Measurements from ENCODE around the gene RRP8. TPM values are rescaled to one million over a fixed set of nuclear protein-coding genes. Genes with fewer than 3 reads are reported as not detected.

RRP8 gene
- total RNA-seq, 1 experiment from 2014 or later = 16.0 TPM

- Histone ChIP-seq H3K4me1 (ENCODE audit: insufficient read depth, low read length) (peaks cover 6% of the 10 kb centered on the region; the same call in 1 of the 2 replicates), H3K79me2 (ENCODE audit: insufficient read depth, low read length) (no peaks in the 10 kb centered on the region), H3K4me2 (ENCODE audit: insufficient read depth, insufficient read length, low read length) (no peak overlapping the region), H3K4ac (ENCODE audit: low read depth, low read length) (no peak overlapping the region), H2BK5ac (ENCODE audit: insufficient read length, low read length) (no peak overlapping the region), H4K5ac (ENCODE audit: insufficient read length, low read depth, low read length) (no peak overlapping the region), H4K8ac (replicated peaks; ENCODE audit: insufficient read length, low read depth, low read length) (no peak overlapping the region), H3K23me2 (ENCODE audit: insufficient read length, low read depth, low read length, poor library complexity, severe bottlenecking) (no peaks in the 10 kb centered on the region), H3T11ph (ENCODE audit: low read length) (no peak overlapping the region), H3K9me3 (ENCODE audit: control insufficient read depth, low read depth, low read length) (no peaks in the 10 kb centered on the region), H2AK5ac (ENCODE audit: insufficient read length, low read length) (no peak overlapping the region), H2AFZ (ENCODE audit: low read length) (no peak overlapping the region), H3K27ac (ENCODE audit: insufficient read length, low read depth, low read length) (no peak overlapping the region), H3K18ac (ENCODE audit: insufficient read length, low read depth, low read length) (no peak overlapping the region), H2BK120ac (ENCODE audit: low read depth, low read length, poor library complexity, severe bottlenecking) (no peak overlapping the region), H3K79me1 (ENCODE audit: insufficient read depth, low read depth, low read length, poor library complexity, severe bottlenecking) (no peaks in the 10 kb centered on the region), H3K9ac (ENCODE audit: extremely low read depth, insufficient read length, low read length) (no peak overlapping the region), H3K27me3 (ENCODE audit: insufficient read depth, low read length) (no peaks in the 10 kb centered on the region), H3K56ac (ENCODE audit: insufficient read length, low read depth, low read length) (no peak overlapping the region), H4K91ac (ENCODE audit: insufficient read length, low read depth, low read length) (no peak overlapping the region), H2BK20ac (ENCODE audit: low read depth, low read length, poor library complexity, severe bottlenecking) (no peak overlapping the region), H2BK15ac (ENCODE audit: low read depth, low read length) (no peak overlapping the region), H2BK12ac (ENCODE audit: insufficient read length, low read depth, low read length) (no peak overlapping the region), H3K23ac (ENCODE audit: insufficient read length, low read depth, low read length) (no peak overlapping the region), H3K14ac (ENCODE audit: insufficient read depth, low read length) (no peak overlapping the region), H4K20me1 (ENCODE audit: control insufficient read depth, insufficient read depth, insufficient read length) (no peaks in the 10 kb centered on the region)
- H3K27ac Mint-ChIP-seq = peak overlapping the region in 2 of 3 experiments; percentile 5 to 18; a peak in 3 of 7 replicates
- H3K9me3 Mint-ChIP-seq = no peaks in the 10 kb centered on the region; a peak in 1 of 5 replicates
- H3K27me3 Mint-ChIP-seq (ENCODE audit: low read depth) = no peaks in the 10 kb centered on the region
- peaks cover 29 to 39% of the 10 kb centered on the region in 2 experiments for H3K4me1 Mint-ChIP-seq
- H3K4me3 Mint-ChIP-seq = no peak overlapping the region
- no peak for DNase-seq
- no peaks in the 10 kb centered on the region; a peak in 2 of 7 replicates for H3K36me3 Mint-ChIP-seq (ENCODE audit: insufficient read depth in 1 of 3, low read depth in 3 of 3)
- WGBS (ENCODE audit: extremely low coverage, insufficient read length, low lambda C conversion rate) = no CpG with 5 or more reads among the region's 2 CpGs
- TF ChIP-seq CTCF (conservative IDR thresholded peaks at IDR 0.05) = no peak
These were observed 38.1 kb downstream of the RRP8 start for GRCh38 chr11:6565325-6565724.
